PFSK-1 (cell line): ENCODE measurements around the gene MAP1LC3A.

Experiments used
- POLR2AphosphoS5 ChIP-seq: IDR thresholded peaks from 2 replicates; pipeline ENCODE4 v1.6.1; 2012; ENCODE audit warnings: low read depth, mild to moderate bottlenecking, control low read depth, low read length, moderate library complexity
- SIN3A ChIP-seq: IDR thresholded peaks from 2 replicates; pipeline ENCODE4 v1.6.1; 2012; ENCODE audit warnings: mild to moderate bottlenecking, low read length, moderate library complexity, borderline replicate concordance; ENCODE audit not compliant: insufficient read depth
- TAF1 ChIP-seq: IDR thresholded peaks from 2 replicates; pipeline ENCODE4 v1.6.1; 2012; ENCODE audit warnings: low read length, control low read depth, borderline replicate concordance; ENCODE audit not compliant: insufficient read depth
- TF ChIP-seq, protein P1 (sequence below), 2 experiments: IDR thresholded peaks; 2 replicates each; pipeline versions ENCODE4 v1.6.1 to v1.8.0; 2011 to 2012; ENCODE audit warnings: low read depth in 2 of 2, low read length in 2 of 2, control low read depth in 1 of 2, inconsistent platforms in 1 of 2, mild to moderate bottlenecking in 1 of 2, moderate library complexity in 1 of 2; ENCODE audit not compliant: insufficient read depth in 1 of 2

DNA sequence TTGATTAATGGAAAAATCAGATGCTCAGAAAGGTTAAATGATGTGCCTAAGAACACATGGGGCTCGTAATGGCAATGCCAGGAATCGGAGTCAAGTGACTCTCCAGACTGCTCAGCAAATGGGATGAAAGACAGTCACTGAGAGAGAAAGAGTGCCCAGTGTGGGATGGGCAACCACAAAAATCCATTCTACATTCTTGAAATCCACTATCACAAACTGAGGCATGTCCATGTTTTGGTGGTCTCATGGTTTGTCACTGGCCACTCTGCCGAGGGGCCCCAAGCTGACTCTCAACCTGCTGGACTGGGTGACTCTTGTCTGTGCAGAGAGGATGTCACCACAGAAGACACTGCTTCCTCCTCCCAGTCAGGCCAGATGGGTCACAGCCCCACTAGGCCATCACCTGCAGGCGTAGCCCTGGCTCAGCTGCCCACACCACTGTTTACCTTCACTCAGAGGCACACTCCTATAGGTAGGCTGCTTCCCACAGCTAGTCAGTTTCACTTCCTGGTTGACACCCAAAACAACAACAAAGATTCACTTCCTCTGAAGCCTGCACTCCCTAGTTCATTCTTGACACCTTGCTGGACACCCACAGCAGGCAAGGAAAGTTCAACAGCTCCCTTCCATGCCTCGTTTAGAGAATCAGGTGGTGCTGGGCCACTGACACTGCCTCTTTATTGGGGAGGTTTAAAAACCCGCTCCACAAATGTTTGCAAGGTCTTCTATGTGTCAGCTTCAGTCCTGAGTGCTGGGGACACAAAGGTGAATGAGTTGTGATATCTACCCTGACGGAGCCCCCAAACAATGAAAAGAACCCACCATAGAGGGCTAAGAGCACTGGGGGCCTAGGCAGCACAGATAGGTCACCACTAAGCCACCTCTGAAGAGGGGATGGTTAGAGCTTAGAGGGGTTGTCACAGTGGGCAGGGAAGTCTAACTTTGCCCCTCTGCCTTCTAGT lies 21.7 kb downstream of the MAP1LC3A start:
- TF ChIP-seq SIN3A (no peak), POLR2AphosphoS5 (no peak), TAF1 (no peak)
- TF ChIP-seq, protein P1, sequence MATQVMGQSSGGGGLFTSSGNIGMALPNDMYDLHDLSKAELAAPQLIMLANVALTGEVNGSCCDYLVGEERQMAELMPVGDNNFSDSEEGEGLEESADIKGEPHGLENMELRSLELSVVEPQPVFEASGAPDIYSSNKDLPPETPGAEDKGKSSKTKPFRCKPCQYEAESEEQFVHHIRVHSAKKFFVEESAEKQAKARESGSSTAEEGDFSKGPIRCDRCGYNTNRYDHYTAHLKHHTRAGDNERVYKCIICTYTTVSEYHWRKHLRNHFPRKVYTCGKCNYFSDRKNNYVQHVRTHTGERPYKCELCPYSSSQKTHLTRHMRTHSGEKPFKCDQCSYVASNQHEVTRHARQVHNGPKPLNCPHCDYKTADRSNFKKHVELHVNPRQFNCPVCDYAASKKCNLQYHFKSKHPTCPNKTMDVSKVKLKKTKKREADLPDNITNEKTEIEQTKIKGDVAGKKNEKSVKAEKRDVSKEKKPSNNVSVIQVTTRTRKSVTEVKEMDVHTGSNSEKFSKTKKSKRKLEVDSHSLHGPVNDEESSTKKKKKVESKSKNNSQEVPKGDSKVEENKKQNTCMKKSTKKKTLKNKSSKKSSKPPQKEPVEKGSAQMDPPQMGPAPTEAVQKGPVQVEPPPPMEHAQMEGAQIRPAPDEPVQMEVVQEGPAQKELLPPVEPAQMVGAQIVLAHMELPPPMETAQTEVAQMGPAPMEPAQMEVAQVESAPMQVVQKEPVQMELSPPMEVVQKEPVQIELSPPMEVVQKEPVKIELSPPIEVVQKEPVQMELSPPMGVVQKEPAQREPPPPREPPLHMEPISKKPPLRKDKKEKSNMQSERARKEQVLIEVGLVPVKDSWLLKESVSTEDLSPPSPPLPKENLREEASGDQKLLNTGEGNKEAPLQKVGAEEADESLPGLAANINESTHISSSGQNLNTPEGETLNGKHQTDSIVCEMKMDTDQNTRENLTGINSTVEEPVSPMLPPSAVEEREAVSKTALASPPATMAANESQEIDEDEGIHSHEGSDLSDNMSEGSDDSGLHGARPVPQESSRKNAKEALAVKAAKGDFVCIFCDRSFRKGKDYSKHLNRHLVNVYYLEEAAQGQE (IDR thresholded peaks at IDR 0.05; ENCODE audit: insufficient read depth in 1 of 2, low read depth in 2 of 2, low read length in 2 of 2): no peak
